T-helper 2 cell (primary cell): ENCODE results near the gene MAP4K4.

Experiments
- DNase-seq, 5 experiments: peaks; one replicate each; pipeline versions ENCODE4 v3.0.0 to v3.0.0-alpha.2; 2012 to 2022

Gene MAP4K4

DNA sequence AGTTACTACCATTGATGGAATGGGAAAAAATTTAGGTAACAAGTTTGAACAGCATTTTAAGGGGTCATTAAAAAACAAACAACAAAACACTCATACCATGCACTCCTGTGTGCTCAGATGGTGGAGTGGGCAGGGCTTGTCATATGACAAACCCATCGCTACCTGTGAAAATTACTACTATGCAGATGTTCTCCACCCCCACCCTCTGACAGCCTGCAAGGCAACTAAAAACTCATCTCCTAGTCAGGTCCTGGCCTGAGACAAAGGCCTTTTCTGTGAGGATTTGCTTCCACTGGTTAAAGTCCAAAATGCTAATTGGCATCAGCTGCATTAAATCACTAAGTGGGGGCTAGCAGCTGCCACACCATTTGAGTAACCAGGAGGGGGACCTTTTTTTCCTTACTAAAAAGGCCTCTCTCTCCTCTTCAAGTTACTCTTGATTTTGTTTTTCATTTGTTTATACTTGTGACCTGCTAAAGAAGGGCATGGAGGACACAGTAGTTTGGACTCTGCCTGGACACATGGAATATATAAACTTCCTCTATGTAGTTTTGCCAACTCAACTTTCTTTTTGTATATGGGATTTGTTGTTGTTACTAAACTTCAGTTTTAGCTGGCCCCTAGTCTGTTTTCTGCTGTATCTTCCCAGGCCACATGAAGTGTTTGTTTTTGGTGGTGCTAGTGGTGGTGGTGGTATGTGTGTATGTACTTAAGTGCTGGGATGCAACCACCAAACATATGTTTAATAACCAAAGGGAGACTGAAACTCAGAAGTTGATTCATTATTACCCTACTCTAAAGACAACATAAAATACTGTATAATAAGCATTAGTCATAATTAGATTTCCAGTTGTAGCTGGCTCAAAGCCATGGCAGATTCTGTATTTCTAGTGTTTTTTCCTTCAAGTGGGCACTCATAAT is 121.3 kb downstream of the MAP4K4 start:
- peak in 1 of 5 experiments; percentile 65 for DNase-seq

DNA sequence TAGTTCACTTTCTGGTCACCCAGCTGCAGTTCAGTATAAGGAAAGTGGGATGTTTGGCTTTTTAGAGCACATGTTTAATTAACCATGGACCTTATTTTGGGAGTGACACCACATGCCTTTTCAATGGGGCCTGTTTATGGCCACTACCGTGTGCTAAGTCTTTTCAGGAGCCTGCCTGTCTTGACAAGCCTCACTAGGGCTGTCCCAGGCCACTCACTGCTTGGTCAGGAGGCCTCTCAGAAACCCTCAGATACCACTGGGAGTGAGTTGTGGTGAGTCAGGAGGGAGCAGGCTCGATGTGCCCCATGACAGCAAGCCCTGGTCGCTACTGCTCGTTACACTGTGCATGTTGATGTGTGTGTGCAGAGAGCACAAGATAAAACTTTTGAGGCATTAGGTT is 123.0 kb downstream of the MAP4K4 start:
- DNase-seq: no peak

DNA sequence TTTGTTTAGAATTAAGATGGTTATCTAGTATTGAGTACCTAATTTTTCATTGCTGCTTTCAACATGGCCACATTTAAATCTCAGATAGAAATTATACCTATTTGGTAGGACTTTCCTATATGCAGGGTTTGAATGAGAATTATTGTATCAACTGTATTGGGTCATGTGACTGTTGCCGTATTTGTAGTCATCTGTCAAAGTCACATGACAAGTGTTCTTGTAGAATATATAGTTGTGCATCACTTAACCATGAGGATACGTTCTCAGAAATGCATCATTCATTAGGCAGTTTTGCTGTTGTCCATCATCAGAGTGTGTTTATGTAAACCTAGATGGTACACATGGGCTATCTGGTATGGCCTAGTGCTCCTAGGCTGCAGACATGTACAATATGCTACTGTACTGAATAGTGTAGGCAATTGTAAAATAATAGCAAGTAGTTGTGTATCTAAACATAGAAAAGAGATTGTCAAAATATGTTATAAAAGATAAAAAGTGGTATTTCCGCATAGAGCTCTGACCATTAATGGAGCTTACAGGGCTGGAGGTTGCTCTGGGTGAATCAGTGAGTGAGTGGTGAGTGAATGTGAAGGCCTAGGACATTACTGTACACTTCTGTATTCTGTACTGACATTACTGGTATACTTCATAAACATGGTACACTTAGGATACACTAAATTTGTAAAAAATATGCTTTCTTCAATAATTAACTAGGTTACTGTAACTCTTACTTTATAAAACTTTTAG is 123.7 kb downstream of the MAP4K4 start:
- no peak for DNase-seq

DNA sequence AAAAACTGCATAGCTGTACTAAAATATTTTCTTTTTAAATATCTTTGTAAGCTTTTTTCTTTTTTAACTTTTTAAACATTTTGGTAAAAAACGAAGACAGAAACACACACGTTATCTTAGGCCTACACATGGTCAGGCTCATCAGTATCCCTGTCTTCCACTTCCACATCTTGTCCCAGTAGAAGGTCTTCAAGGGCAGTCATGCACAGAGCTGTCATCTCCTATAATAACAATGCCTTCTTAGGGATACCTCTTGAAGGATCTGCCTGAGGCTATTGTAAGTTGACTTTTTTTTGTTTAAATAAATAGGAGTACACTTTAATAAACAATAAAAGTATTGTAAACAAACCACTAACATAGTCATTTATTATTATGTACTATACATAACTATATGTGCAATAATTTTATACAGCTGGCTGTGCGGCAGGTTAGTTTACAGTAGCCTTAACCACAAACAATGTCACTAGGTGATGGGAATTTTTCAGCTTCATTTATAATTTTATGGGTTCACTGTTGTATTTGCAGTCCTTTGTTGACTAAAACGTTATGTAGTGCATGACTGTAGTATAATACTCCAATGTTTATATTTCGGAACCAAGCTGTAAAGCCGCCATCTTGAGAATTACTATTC is 124.4 kb downstream of the MAP4K4 start:
- no peak for DNase-seq

DNA sequence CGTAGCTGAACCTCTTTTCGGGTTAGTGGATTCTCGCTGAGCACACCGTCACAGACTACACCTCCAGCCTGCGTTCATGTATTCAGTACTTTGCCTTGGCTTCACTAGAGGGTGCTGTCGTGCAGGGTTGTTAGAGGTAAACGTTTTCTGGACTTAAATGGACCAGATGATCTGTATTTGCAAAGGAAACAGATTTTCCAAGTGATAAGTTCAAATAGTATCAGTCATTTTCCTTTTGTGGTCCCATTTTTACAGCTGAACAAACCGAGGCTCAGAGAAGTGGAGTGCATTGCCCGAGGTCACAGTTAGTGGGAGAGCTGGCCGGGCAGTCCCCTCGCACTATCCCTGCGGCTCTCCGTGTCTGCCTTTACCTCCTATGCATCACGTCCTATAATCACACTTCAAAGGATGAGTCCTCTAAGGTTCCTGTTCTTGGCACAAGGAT is 125.9 kb downstream of the MAP4K4 start:
- DNase-seq: peak; percentile 15 to 81 (median 44)

DNA sequence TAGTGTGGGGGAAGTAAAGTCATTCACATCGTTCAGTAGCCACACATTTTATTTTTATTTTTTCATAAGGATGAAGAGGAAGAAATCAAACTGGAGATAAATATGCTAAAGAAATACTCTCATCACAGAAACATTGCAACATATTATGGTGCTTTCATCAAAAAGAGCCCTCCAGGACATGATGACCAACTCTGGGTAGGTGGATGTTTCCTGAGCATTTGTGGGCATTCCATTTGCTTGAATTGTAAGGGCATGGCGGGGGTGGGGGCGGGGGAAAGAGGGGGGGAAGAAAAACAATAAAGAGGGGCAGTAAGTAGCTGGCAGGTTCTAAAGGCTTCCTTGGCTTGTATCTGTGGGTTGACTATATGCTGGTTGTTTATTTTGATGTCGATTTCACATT is 126.4 kb downstream of the MAP4K4 start:
- DNase-seq: no peak

DNA sequence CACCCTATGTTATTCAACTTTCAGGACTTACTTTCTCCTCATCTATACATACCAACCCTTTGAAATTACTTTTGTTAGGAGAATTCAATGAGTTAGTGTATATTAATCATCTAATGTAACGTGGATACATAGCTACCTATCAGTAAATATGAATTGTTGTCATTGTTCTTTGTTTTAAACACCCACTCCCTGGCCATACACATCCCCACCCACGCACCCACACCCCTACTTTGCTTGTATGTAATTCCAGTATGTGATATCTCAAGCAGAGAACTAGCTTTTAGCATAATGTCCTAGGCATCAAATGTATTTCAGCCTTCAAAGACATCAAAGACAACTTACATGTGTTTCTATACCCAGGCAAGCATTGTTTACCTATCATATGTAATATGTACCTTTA is 129.2 kb downstream of the MAP4K4 start:
- DNase-seq: no peak

DNA sequence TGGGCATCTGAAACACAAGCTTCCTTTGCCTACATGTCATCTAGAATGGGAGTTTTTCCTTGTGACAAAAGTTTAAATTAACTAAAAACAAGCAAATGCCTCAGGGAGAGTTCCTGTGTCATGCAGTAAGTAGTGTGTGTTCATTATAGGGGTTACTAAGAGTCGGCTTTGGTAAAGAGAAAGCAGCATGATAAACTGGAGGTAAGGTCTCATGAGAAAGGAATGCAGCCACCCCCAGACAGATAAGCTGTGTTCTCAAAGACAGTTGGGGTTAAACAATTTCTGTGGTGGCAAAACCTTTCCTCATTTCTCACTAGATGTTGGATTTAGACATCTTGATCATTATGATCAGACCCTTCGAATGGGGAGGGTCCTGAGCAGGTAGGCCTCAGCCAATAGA is 129.7 kb downstream of the MAP4K4 start:
- DNase-seq: no peak

DNA sequence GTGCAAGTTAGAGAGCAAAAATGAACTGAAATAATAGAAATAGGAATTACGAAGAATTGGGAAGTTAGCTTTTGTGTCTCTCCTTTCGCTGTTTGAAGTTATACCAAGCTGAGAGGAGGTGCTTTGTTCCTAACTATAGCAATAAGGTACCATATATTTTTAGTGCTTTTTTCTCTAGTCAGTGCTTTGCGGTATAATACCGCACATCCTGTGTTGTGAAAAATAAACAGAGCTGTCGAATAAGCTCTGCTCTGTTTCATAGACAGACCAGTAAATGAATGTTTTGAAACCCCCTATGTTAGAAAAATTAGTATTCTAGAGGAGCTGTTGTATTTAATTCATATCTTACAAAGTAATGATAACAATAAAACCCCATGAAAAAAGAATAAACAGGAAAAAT is 130.8 kb downstream of the MAP4K4 start:
- peak in 2 of 5 experiments; percentile 27 to 74 for DNase-seq

DNA sequence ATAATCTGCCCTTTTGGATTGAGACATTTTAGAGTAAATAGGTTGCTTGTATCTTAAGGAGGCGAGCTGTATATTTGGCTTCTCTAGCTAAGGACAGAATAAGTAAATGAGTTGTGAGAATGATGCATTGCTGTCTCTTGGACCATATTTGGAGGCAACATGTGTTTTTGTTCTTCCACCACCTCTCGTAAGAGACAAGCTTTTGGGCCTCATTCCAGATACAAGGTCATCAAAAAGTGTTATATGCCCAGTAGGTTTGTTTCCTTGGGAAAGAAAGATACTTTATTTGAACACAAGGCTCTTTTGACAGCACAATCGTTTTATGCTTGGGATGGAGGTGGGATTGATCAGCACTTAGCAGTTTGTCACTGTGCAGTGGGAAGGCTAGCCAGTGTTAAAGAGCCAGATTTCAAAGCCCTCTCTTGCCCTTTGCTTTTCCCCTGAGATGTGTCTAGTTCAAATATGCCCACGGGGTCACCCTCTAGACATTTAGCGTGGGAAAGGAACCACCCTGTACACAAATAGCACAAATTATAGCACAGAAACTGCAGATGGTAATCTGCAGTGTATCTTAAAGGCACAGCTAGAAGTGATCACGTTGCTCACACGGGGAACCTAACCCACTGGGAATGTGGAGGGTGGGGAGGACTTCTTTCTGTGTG is 131.3 kb downstream of the MAP4K4 start:
- no peak for DNase-seq

DNA sequence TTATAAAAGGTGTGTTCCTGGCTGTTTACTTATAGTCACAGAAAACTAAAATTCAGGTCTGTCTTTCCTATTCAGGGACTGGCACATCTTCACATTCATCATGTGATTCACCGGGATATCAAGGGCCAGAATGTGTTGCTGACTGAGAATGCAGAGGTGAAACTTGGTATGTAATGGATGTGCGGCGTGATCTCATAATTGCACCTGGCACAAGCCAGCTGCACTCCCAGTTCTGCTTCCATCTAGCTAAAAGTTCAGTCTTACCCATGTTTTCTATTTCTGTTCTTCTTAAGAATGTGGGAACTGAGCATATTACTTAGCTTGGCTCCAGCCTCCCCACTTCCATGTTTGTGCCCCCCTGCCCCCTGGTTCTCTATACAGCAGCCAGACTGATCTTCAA is 131.9 kb downstream of the MAP4K4 start:
- no peak for DNase-seq

DNA sequence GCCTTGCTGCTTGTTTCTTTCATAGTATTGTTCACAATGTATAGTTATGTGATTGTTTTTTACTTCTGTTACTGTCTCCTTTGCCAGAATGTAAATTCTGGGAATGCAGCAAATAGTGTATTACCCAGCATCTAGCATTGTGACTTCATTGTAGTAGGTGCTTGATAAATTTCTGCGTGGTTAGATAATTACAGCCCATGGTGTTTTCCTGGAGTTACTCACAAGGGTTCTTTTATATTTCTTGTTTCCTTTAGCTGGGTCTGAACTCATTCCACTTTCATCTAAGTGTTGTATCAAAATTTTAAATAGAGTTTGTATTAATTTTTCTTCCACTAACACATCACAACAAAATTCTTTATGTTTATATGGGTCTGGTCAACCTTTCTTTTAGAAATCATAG is 132.6 kb downstream of the MAP4K4 start:
- DNase-seq: no peak

DNA sequence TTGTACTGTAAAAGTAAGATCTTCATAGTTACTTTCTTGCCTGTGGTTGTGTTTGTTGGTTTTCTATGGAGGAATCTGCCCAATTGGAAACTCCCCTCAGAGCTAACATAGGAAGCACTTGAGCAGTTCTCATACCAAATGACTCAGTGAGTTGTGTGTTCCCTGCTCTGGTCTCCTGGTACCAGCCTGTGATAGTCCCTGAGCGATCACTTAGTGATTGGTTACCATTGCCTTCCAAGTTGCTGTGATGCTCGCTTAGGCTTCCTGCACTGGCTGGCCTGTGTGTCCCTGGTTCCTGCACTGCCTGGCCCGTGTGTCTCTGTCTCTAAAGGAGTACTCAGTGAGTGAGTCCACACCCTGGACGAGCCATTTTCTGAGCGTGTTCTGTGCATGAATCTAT is 133.0 kb downstream of the MAP4K4 start:
- peak in 1 of 5 experiments; percentile 68 for DNase-seq

DNA sequence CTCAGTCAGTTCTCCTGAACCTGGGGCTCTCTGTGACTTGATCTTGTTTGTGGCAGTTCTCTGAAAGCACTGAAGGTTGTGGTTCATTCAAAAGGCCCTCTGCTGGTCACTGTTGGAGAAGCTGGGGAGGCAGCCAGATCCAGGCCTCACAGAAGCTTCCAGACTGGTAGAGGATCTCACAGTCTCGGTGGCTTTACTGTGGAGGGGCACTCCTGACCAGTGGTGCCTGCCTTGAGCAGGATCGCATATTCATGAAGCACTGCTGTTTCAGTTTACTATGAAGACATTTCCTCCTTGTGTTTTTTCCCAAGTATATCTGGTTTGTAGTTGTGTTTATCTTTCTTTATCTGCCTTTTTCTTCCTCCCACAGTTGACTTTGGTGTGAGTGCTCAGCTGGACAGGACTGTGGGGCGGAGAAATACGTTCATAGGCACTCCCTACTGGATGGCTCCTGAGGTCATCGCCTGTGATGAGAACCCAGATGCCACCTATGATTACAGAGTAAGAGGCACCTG is 133.9 kb downstream of the MAP4K4 start:
- DNase-seq: peak; percentile 15 to 80 (median 27)

DNA sequence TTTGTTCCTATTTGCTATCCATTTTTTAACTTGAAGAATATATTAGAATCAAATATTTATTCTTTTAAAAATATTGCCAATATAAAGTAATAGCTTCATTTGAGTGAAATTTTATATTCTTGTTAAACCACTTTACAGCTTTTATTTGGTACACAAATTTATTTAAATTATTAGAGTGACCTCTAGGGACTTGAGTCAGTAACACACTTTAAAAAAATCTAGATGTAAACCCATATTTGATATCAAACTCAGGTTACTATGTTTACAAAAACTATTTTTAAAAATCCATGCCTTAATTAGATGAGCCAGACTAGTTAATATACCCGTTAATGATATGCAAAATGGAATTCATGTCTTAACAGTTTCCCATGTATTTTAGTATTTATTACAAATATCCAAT is 134.6 kb downstream of the MAP4K4 start:
- no peak for DNase-seq

DNA sequence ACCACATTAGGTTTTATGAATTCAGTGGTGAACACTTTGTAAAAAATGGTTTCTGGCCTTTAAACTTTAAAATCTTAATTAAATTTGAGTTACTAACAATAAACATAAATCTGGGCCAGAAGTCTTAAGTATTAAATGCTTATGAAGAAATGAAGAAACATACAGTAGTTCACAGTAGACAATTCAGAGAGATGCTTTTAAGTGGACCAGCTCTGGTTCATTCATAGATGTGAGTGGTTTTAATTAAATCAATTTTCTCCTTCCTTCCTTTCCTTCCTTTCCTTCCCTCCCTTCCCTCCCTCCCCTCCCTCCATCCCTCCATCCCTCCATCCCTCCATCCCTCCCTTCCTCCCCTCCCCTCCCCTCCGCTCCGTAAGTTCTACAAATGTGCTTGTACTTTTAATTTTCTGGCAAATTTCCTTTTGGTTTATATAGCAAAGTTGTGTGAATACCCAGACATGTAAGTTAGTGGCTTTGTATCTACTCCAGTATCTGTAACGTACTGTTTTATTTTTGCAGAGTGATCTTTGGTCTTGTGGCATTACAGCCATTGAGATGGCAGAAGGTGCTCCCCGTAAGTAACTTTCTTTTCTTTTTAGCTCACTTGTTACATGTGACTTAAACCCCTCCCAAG is 136.5 kb downstream of the MAP4K4 start:
- DNase-seq: no peak

DNA sequence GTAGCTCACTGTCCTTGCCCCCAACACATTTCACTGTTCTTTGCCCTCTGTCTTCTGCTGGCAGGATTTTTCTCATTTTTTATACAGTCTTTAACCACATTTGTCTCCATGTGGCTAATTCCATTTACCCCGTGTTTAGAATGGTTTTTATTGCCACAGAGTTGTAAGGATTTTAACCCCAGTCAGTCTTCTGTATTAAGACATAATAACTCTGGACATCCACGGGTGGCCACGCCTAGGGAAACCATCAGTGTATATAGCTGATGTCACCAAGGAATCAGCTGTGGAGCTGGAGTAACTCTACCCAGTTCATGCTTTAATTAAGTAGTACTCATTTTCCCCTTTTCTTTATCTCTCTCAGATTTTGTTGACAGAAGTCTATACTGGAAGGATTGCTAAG is 139.8 kb downstream of the MAP4K4 start:
- DNase-seq: no peak

DNA sequence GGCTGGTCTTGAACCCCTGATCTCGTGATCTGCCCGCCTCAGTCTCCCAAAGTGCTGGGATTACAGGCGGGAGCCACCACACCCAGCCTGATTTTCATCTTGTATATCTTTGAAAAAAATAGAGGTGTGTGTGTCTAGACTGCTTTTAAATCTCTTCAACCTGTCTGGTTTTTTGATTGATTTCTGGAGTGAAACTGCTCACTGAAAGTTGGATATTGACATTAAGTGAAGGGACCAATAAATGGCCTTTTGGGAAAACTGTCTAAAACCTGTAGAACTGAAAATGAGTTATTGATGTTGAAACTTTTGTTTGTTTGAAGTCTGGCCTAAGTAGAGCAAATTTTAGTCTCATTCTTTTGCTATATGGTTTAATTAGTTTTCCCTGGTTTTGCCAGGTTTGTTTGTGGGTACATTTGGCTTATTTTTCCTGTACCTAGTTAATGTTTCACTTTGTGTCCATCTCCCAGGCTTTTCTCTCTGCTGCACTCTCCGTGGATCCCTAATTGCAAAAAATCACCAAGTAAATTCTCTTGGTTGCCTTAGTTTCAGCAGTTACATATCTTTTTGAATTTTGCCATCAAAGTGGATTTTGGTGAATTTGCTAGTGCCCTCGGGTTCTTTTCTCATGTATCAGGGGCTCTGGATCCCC is 144.3 kb downstream of the MAP4K4 start:
- DNase-seq: no peak

DNA sequence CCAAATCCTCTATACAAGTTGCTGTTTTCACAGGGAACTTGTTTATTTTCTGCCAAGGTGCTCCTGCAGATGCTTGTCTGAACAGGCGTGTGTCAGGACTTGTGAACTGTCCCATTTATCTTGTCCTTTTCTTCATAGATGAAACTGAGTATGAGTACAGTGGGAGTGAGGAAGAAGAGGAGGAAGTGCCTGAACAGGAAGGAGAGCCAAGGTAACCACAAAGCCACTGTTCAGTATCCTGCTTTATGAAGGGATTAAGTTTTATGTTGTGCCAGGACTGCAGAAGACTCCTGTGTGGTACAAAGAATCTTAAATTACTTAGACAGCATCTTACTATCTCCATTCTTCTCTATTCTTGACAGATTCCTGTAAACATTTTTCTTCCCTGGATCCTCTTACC is 145.0 kb downstream of the MAP4K4 start:
- DNase-seq: no peak

DNA sequence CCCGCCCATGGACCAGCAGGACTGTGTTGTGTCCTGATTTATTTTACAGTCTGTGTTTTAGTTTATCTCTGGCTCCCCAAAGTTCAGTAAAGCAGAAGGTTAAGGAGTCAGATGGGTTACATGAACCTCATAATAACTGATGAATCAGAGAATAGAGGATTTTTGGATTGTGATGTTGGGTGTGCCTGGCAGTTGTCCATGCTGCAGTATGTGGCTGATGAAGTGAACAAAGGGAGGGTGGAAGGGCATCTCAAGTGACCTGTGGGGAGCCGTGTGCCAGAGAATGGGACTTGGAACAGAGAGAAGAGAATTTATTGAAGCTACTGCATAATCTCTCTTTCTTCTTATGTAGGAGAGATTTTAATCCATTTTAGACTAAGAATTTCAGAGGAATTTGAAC is 145.5 kb downstream of the MAP4K4 start:
- DNase-seq: no peak

DNA sequence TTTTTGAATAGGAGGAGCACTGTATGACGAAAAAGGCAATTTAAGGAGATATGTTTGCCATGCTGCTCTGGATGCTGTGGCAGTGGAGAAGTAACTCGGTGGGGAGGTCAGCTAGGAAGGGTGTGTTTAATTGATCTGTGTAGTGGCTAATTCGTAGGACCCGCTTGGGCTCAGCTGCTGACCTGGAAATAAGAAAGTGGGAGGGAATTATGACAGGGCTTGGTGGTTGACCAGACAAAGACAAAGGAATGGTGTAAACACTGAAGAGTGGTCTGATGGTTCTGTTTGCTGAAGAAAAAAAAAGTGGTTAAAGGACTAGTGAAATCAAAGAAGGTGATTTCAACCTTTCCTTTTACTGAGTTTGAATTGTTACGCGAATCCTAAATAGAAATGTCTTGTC is 146.0 kb downstream of the MAP4K4 start:
- no peak for DNase-seq
